ENCODE results near the gene COX6B2. TPM values are rescaled to one million over a fixed set of nuclear protein-coding genes. Genes with fewer than 3 reads are reported as not detected.
A peak's percentile ranks its signal among the peaks of the same experiment; 100 is the strongest.

Gene COX6B2
- total and polyA plus RNA-seq, 2 of the 8 experiments (the other 6 are each of a cell fraction or from before 2014, with no cell fraction given) = 4.9 to 6.4 TPM

- TF ChIP-seq SIN3A (conservative IDR thresholded peaks at IDR 0.05 in 1 of 2, IDR thresholded peaks at IDR 0.05 in 1 of 2; ENCODE audit: low read depth in 1 of 2, low read length in 2 of 2) (peak in 1 of 2 experiments; percentile 20; a peak in 1 of 4 replicates), RFX5 (IDR thresholded peaks at IDR 0.05; ENCODE audit: borderline replicate concordance, low read depth, low read length) (peak; percentile 25; the same call in 1 of the 2 replicates), TEAD4 (IDR thresholded peaks at IDR 0.05; ENCODE audit: low read depth, low read length) (no peak), NRF1 (IDR thresholded peaks at IDR 0.05; ENCODE audit: low read depth, low read length) (peak; percentile 27; the same call in 1 of the 2 replicates), BACH1 (IDR thresholded peaks at IDR 0.05; ENCODE audit: low read length) (peak; percentile 36; the same call in 1 of the 2 replicates), GTF2F1 (IDR thresholded peaks at IDR 0.05; ENCODE audit: borderline replicate concordance, low read depth, low read length) (no peak), SP2 (IDR thresholded peaks at IDR 0.05; ENCODE audit: low read length) (peak; percentile 94), TAF1 (IDR thresholded peaks at IDR 0.05; ENCODE audit: low read depth, low read length) (peak; percentile 83), RNF2 (IDR thresholded peaks at IDR 0.05; ENCODE audit: borderline replicate concordance, low read depth, low read length, missing control alignments, poor library complexity, severe bottlenecking) (no peak), TAF7 (optimal IDR thresholded peaks at IDR 0.05; ENCODE audit: borderline replicate concordance, low read depth, low read length) (peak; percentile 46), CREB1 (IDR thresholded peaks at IDR 0.05) (peak; percentile 92), TBP (IDR thresholded peaks at IDR 0.05; ENCODE audit: low read depth, low read length) (peak; percentile 73), MAFK (IDR thresholded peaks at IDR 0.05; ENCODE audit: low read depth, low read length) (no peak)
Observed at GRCh38 chr19:55339105-55339888, 15.2 kb downstream of the COX6B2 start, which contains the start of gene KMT5C (continued).

Data from H1 (cell line).